ENCODE measurements around the gene SLC8B1.

GRCh38 chr12:113284751-113285150 lies 50.2 kb downstream of the SLC8B1 start:
- no peak for TF ChIP-seq EZH2 (IDR thresholded peaks at IDR 0.05; ENCODE audit: low read depth)
- TF ChIP-seq, protein P1, sequence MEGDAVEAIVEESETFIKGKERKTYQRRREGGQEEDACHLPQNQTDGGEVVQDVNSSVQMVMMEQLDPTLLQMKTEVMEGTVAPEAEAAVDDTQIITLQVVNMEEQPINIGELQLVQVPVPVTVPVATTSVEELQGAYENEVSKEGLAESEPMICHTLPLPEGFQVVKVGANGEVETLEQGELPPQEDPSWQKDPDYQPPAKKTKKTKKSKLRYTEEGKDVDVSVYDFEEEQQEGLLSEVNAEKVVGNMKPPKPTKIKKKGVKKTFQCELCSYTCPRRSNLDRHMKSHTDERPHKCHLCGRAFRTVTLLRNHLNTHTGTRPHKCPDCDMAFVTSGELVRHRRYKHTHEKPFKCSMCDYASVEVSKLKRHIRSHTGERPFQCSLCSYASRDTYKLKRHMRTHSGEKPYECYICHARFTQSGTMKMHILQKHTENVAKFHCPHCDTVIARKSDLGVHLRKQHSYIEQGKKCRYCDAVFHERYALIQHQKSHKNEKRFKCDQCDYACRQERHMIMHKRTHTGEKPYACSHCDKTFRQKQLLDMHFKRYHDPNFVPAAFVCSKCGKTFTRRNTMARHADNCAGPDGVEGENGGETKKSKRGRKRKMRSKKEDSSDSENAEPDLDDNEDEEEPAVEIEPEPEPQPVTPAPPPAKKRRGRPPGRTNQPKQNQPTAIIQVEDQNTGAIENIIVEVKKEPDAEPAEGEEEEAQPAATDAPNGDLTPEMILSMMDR (conservative IDR thresholded peaks at IDR 0.05) = no peak
